ENCODE measurements around the gene MBTD1.
A peak's percentile ranks its signal among the peaks of the same experiment; 100 is the strongest.

The MBTD1 gene

DNA sequence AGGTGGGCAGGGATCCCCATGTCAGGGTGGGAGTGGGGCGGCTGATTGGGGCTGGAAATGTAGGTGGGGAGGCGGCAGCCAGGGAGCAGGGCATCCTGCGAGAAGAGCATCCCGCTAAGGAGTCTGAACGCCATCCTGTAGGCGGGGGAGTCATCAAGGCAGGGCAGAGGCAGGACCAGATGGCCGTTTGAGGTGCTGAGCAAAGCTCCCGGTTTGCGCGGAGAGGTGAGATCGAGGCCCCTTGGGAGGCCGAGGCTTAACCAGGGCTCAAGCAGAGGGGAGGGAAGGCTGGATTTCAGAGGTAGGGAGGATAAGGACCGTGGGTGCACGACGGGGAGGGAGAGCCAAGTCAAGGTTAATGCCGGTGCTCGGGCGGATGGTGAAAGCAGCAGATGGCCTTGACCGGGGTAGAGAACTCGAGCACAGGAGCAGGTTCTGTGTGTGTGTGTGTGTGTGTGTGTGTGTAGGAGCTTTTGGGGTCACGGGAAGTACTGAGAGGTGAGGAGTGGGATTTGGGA is 94.1 kb downstream of the MBTD1 start:
- no peak for TF ChIP-seq ARNT (IDR thresholded peaks at IDR 0.05)
- CTCF ChIA-PET = interaction anchor here (0.7 to 1.2 kb wide), 3 partner anchors 11 to 165 kb away, joined by 3 to 7 read pairs (median 4); no protein-coding TSS in a partner anchor
- peak; percentile 30 for DNase-seq (ENCODE audit: extremely low spot score)
- POLR2A ChIA-PET = interaction anchor here (0.6 to 3.1 kb wide), 15 partner anchors 7 to 300 kb away, joined by 3 to 22 read pairs (median 4); partner anchors contain the start of genes NME1, SPAG9, TOB1 and UTP18

DNA sequence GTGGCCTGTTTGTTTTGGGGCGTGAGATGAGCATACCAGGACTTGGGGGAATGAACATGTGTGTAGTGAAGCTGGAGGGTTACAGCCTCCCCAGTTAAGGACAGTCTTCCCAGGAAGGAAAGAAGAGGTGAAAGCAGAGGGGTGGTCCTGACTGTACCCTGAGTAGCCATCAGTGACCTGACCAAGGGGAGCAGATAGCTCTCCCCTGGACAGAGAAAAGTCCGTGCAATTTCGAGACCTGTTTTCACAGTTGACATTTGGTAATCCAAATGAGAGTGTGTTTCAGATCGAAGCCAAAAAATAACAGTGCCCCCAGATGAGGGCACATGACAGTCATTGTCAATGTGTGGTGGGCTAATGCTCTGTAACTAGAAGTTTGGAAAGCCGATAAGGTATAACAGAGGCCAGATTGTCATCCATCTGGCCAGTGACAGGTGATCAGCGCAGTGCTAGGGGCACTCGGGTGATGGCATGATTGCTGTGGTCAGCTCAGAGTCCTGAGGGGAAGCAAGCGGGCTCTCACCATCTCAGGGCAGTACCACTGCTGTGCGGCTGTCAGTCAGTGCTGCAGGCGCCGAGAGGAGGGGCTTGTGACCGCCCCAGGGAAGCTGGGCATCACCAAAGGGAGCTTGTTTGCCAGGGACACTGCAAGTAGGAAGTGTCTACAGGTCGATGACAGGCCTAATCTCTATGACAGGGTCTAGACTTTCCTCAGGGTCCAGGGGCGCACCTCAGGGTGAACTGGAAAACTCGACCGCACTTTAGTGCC is 94.8 kb downstream of the MBTD1 start:
- ChIA-PET POLR2A (interaction anchor here (0.9 to 3.1 kb wide), 6 partner anchors 9 to 119 kb away, joined by 4 to 22 read pairs (median 8); partner anchors contain the start of genes NME1 and UTP18), CTCF (interaction anchor here (0.6 to 1.0 kb wide), 2 partner anchors 37 to 164 kb away, joined by 3 to 4 read pairs; no protein-coding TSS in a partner anchor)
- DNase-seq (ENCODE audit: extremely low spot score) = no peak
- no peak for TF ChIP-seq BHLHE40 (IDR thresholded peaks at IDR 0.05; ENCODE audit: borderline replicate concordance)
- TF ChIP-seq, protein P1, sequence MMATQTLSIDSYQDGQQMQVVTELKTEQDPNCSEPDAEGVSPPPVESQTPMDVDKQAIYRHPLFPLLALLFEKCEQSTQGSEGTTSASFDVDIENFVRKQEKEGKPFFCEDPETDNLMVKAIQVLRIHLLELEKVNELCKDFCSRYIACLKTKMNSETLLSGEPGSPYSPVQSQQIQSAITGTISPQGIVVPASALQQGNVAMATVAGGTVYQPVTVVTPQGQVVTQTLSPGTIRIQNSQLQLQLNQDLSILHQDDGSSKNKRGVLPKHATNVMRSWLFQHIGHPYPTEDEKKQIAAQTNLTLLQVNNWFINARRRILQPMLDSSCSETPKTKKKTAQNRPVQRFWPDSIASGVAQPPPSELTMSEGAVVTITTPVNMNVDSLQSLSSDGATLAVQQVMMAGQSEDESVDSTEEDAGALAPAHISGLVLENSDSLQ (IDR thresholded peaks at IDR 0.05) = peak; percentile 74

DNA sequence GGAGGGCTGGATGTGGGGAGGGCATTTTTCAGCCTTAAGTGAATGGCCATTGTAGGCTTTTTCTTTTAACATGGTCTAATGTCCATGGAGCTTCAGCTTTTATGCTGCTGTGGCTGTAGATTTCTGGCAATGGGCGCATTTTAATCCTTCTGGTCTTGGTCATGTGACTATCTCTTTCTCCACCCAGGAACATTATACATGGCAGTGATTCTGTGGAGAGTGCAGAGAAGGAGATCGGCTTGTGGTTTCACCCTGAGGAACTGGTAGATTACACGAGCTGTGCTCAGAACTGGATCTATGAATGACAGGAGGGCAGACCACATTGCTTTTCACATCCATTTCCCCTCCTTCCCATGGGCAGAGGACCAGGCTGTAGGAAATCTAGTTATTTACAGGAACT is 98.3 kb downstream of the MBTD1 start:
- no peak for DNase-seq (ENCODE audit: extremely low spot score)
- TF ChIP-seq ELF4 (IDR thresholded peaks at IDR 0.05) (no peak), ZNF384 (IDR thresholded peaks at IDR 0.05) (no peak), TARDBP (IDR thresholded peaks at IDR 0.05) (no peak), SP1 (IDR thresholded peaks at IDR 0.05) (no peak), L3MBTL2 (conservative IDR thresholded peaks at IDR 0.05) (no peak), CTBP1 (IDR thresholded peaks at IDR 0.05; ENCODE audit: borderline replicate concordance) (no peak), ARNT (IDR thresholded peaks at IDR 0.05) (no peak), HDGF (IDR thresholded peaks at IDR 0.05; ENCODE audit: borderline replicate concordance) (no peak), BHLHE40 (IDR thresholded peaks at IDR 0.05; ENCODE audit: borderline replicate concordance) (no peak), FOXA1 (IDR thresholded peaks at IDR 0.05) (no peak), LEF1 (IDR thresholded peaks at IDR 0.05; ENCODE audit: borderline replicate concordance) (no peak), SUZ12 (IDR thresholded peaks at IDR 0.05) (no peak), NFRKB (IDR thresholded peaks at IDR 0.05) (no peak), FOXM1 (IDR thresholded peaks at IDR 0.05; ENCODE audit: borderline replicate concordance) (no peak), FOXK2 (IDR thresholded peaks at IDR 0.05) (no peak)
- TF ChIP-seq, protein P1 (IDR thresholded peaks at IDR 0.05) = no peak
- ChIA-PET CTCF (no interaction called here), POLR2A (interaction anchor here (2.6 kb wide), 1 partner anchor 8 kb away, joined by 14 read pairs; the partner anchor contains the start of gene NME1)

DNA sequence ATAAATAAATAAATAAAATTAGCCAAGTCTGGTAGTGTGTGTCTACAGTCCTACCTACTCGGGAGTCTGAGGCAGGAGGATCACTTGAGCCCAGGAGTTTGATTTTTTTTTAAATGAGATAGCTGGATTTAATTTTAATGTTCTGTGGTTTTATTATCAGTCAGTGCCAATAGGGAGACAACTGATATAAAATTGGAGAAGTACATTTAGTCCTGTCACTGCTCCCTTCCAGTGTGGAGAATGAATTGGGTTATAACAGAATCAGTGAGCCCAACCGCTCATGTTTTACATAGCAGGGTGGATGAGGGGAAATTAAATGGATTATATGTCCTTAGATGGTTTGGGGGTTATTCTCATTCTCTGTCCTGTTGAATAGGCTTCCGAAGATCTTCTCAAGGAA is 100.2 kb downstream of the MBTD1 start:
- no peak for DNase-seq (ENCODE audit: extremely low spot score)
- CTCF ChIA-PET = no interaction called here
- TF ChIP-seq HDGF (IDR thresholded peaks at IDR 0.05; ENCODE audit: borderline replicate concordance) = no peak
- TF ChIP-seq NFRKB (IDR thresholded peaks at IDR 0.05) = no peak
- no peak for TF ChIP-seq ELF4 (IDR thresholded peaks at IDR 0.05)
- no peak for TF ChIP-seq SUZ12 (IDR thresholded peaks at IDR 0.05)
- TF ChIP-seq, protein P1 (IDR thresholded peaks at IDR 0.05) = no peak
- no peak for TF ChIP-seq BHLHE40 (IDR thresholded peaks at IDR 0.05; ENCODE audit: borderline replicate concordance)
- TF ChIP-seq FOXA1 (IDR thresholded peaks at IDR 0.05) = no peak
- no peak for TF ChIP-seq TARDBP (IDR thresholded peaks at IDR 0.05)
- no peak for TF ChIP-seq FOXM1 (IDR thresholded peaks at IDR 0.05; ENCODE audit: borderline replicate concordance)
- no peak for TF ChIP-seq LEF1 (IDR thresholded peaks at IDR 0.05; ENCODE audit: borderline replicate concordance)
- no peak for TF ChIP-seq L3MBTL2 (conservative IDR thresholded peaks at IDR 0.05)
- TF ChIP-seq FOXK2 (IDR thresholded peaks at IDR 0.05) = no peak
- TF ChIP-seq ZNF384 (IDR thresholded peaks at IDR 0.05) = no peak
- TF ChIP-seq ARNT (IDR thresholded peaks at IDR 0.05) = no peak
- POLR2A ChIA-PET = interaction anchor here (0.8 kb wide), 1 partner anchor 113 kb away, joined by 3 read pairs; no protein-coding TSS in a partner anchor

DNA sequence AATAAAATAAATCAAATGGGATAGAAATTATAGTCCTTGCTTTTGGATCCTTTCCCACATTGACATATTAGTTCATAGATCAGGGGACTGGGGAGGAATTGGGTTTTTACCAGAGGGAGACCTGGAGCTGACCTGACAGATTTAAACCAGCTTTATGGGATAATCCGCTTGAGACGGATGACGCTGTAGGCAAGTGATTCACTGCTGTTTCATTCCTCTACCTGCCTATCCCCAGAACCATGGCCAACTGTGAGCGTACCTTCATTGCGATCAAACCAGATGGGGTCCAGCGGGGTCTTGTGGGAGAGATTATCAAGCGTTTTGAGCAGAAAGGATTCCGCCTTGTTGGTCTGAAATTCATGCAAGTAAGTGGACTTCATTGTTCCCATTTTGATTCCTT is 104.4 kb downstream of the MBTD1 start:
- ChIA-PET CTCF (no interaction called here), POLR2A (interaction anchor here (0.6 to 1.3 kb wide), 3 partner anchors 10 to 35 kb away, joined by 3 to 8 read pairs (median 4); partner anchors contain the start of genes NME2 and SPAG9)
- DNase-seq (ENCODE audit: extremely low spot score) = no peak
- TF ChIP-seq ARNT (IDR thresholded peaks at IDR 0.05) = no peak
- no peak for TF ChIP-seq CTBP1 (IDR thresholded peaks at IDR 0.05; ENCODE audit: borderline replicate concordance)
- TF ChIP-seq FOXK2 (IDR thresholded peaks at IDR 0.05) = no peak
- no peak for TF ChIP-seq LEF1 (IDR thresholded peaks at IDR 0.05; ENCODE audit: borderline replicate concordance)
- TF ChIP-seq FOXM1 (IDR thresholded peaks at IDR 0.05; ENCODE audit: borderline replicate concordance) = no peak
- TF ChIP-seq SUZ12 (IDR thresholded peaks at IDR 0.05) = no peak
- no peak for TF ChIP-seq TARDBP (IDR thresholded peaks at IDR 0.05)
- TF ChIP-seq ELF4 (IDR thresholded peaks at IDR 0.05) = no peak
- TF ChIP-seq, protein P1 (IDR thresholded peaks at IDR 0.05) = no peak
- TF ChIP-seq L3MBTL2 (conservative IDR thresholded peaks at IDR 0.05) = no peak
- no peak for TF ChIP-seq SP1 (IDR thresholded peaks at IDR 0.05)
- TF ChIP-seq ZNF384 (IDR thresholded peaks at IDR 0.05) = no peak
- TF ChIP-seq HDGF (IDR thresholded peaks at IDR 0.05; ENCODE audit: borderline replicate concordance) = no peak

Measured in HEK293T (cell line).